SU-DHL-6 (cell line): ENCODE results near the gene TTC39B.

Experiments used
- H2AFZ ChIP-seq: fragments of 200-600 bp; sonication (generic); 2 replicates; pipeline ENCODE4 v1.6.1; 2014; ENCODE audit warnings: low read depth, mild to moderate bottlenecking, moderate library complexity, mixed read lengths, antibody characterized with exemption, low read length; ENCODE audit not compliant: severe bottlenecking
- H3F3A ChIP-seq: fragments of 200-600 bp; shearing (Covaris generic); 2 replicates; pipeline ENCODE4 v1.6.0; 2016; ENCODE audit warnings: antibody characterized with exemption, mild to moderate bottlenecking; ENCODE audit not compliant: insufficient read depth
- H3K27ac ChIP-seq: fragments of 200-600 bp; sonication (generic); 2 replicates; pipeline ENCODE4 v1.5.1; 2016; ENCODE audit warnings: low read depth, mild to moderate bottlenecking, low read length, moderate library complexity, mixed read lengths
- H3K27me3 ChIP-seq: fragments of 200-600 bp; sonication (generic), shearing (Covaris generic); 2 replicates; pipeline ENCODE4 v1.6.0; 2014; ENCODE audit warnings: mild to moderate bottlenecking, low read length
- H3K36me3 ChIP-seq: fragments of 200-600 bp; sonication (generic); 2 replicates; pipeline ENCODE4 v1.6.1; 2014; ENCODE audit warnings: mild to moderate bottlenecking, low read length, mixed read lengths
- H3K4me2 ChIP-seq: fragments of 300-600, 200-600 bp; shearing (Covaris generic), sonication (generic); 2 replicates; pipeline ENCODE4 v1.6.0; 2014; ENCODE audit warnings: low read length, low read depth, mild to moderate bottlenecking; ENCODE audit not compliant: poor library complexity, severe bottlenecking
- H3K4me3 ChIP-seq: fragments of 200-600 bp; sonication (generic); 2 replicates; pipeline ENCODE4 v1.5.1; 2014; ENCODE audit warnings: antibody characterized with exemption, low read length, mild to moderate bottlenecking, mixed read lengths; ENCODE audit not compliant: insufficient read depth, poor library complexity, severe bottlenecking
- H3K79me2 ChIP-seq: fragments of 200-600 bp; sonication (generic); 2 replicates; pipeline ENCODE4 v1.6.1; 2014; ENCODE audit warnings: mild to moderate bottlenecking, low read length, moderate library complexity; ENCODE audit not compliant: insufficient read depth
- H3K9ac ChIP-seq: fragments of 200-600 bp; sonication (generic); 2 replicates; pipeline ENCODE4 v1.7.0; 2014; ENCODE audit warnings: mild to moderate bottlenecking, low read length
- H3K9me2 ChIP-seq: fragments of 200-600 bp; sonication (generic); replicated peaks from 2 replicates; pipeline ENCODE4 v1.6.1; 2014; ENCODE audit warnings: low read length; ENCODE audit not compliant: insufficient read depth
- H3K9me3 ChIP-seq: fragments of 200-600 bp; sonication (generic); 2 replicates; pipeline ENCODE4 v1.6.1; 2014; ENCODE audit warnings: low read length, mixed read lengths; ENCODE audit not compliant: insufficient read depth
- H4K20me1 ChIP-seq: fragments of 200-600 bp; sonication (generic); 2 replicates; pipeline ENCODE4 v1.6.1; 2014; ENCODE audit warnings: low read depth, mild to moderate bottlenecking, antibody characterized with exemption, low read length, moderate library complexity, mixed read lengths
- EZH2phosphoT487 ChIP-seq: fragments of 200-600 bp; sonication (generic), shearing (Covaris generic); conservative IDR thresholded peaks from 2 replicates; pipeline ENCODE4 v1.6.1; 2018; ENCODE audit warnings: mild to moderate bottlenecking, antibody characterized with exemption, low read length, moderate library complexity, mixed read lengths
- TF ChIP-seq, protein P1 (sequence below): fragments of 200-600 bp; sonication (generic); IDR thresholded peaks from one replicate; pipeline ENCODE4 v1.5.1; 2017; ENCODE audit warnings: antibody characterized with exemption, mild to moderate bottlenecking, low read length, moderate library complexity; ENCODE audit not compliant: insufficient read depth, poor library complexity, severe bottlenecking

Gene TTC39B

GRCh38 chr9:15240927-15241326 is 66.1 kb downstream of the TTC39B start:
- no peaks in the 10 kb centered on the region for H3K9me2 ChIP-seq
- no peaks in the 10 kb centered on the region for H4K20me1 ChIP-seq
- H3K27me3 ChIP-seq = no peaks in the 10 kb centered on the region
- H3K4me2 ChIP-seq = no peak overlapping the region
- H3K9me3 ChIP-seq = no peaks in the 10 kb centered on the region
- H3K79me2 ChIP-seq = no peaks in the 10 kb centered on the region
- H2AFZ ChIP-seq = no peak overlapping the region
- TF ChIP-seq, protein P1, sequence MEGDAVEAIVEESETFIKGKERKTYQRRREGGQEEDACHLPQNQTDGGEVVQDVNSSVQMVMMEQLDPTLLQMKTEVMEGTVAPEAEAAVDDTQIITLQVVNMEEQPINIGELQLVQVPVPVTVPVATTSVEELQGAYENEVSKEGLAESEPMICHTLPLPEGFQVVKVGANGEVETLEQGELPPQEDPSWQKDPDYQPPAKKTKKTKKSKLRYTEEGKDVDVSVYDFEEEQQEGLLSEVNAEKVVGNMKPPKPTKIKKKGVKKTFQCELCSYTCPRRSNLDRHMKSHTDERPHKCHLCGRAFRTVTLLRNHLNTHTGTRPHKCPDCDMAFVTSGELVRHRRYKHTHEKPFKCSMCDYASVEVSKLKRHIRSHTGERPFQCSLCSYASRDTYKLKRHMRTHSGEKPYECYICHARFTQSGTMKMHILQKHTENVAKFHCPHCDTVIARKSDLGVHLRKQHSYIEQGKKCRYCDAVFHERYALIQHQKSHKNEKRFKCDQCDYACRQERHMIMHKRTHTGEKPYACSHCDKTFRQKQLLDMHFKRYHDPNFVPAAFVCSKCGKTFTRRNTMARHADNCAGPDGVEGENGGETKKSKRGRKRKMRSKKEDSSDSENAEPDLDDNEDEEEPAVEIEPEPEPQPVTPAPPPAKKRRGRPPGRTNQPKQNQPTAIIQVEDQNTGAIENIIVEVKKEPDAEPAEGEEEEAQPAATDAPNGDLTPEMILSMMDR = no peak
- TF ChIP-seq EZH2phosphoT487 = no peak
- no peaks in the 10 kb centered on the region for H3F3A ChIP-seq
- no peaks in the 10 kb centered on the region for H3K36me3 ChIP-seq
- H3K9ac ChIP-seq = no peak overlapping the region
- H3K4me3 ChIP-seq = no peak overlapping the region
- no peak overlapping the region for H3K27ac ChIP-seq

DNA sequence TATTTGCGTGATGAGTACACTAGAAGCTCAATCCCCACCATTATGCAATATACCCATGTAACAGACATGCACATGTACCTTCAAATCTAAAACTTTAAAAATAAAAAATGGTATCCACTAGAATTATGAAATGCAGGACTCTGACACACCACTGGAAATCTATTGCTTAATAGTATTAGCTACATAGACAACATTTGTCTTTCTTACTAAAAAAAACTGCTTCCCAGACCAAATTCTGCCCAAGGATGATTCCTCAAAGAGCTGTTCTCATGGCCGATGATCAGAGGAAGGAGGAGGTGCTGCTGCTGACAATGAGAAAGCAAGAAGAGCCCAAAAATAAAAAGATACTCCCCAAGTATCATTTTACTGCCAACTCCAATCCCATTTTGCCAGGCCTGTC is 67.2 kb downstream of the TTC39B start:
- Histone ChIP-seq H3K27me3 (no peaks in the 10 kb centered on the region), H2AFZ (no peak overlapping the region), H3K9me3 (no peaks in the 10 kb centered on the region), H4K20me1 (no peaks in the 10 kb centered on the region), H3K9ac (no peak overlapping the region), H3K36me3 (no peaks in the 10 kb centered on the region), H3K4me3 (no peak overlapping the region), H3K9me2 (no peaks in the 10 kb centered on the region), H3K27ac (no peak overlapping the region), H3K4me2 (no peak overlapping the region), H3F3A (no peaks in the 10 kb centered on the region), H3K79me2 (no peaks in the 10 kb centered on the region)
- TF ChIP-seq, protein P1 = no peak
- no peak for TF ChIP-seq EZH2phosphoT487

GRCh38 chr9:15238646-15239045 is 68.4 kb downstream of the TTC39B start:
- Histone ChIP-seq H3K36me3 (no peaks in the 10 kb centered on the region), H3K79me2 (no peaks in the 10 kb centered on the region), H3K4me3 (no peak overlapping the region), H3K9me2 (no peaks in the 10 kb centered on the region), H3K27me3 (no peaks in the 10 kb centered on the region), H3F3A (no peaks in the 10 kb centered on the region), H3K9me3 (no peaks in the 10 kb centered on the region), H4K20me1 (no peaks in the 10 kb centered on the region), H3K4me2 (no peak overlapping the region), H3K27ac (no peak overlapping the region), H3K9ac (no peak overlapping the region), H2AFZ (no peak overlapping the region)
- TF ChIP-seq, protein P1 = no peak
- TF ChIP-seq EZH2phosphoT487 = no peak
